ENCODE data around the gene GBP7.

DNA sequence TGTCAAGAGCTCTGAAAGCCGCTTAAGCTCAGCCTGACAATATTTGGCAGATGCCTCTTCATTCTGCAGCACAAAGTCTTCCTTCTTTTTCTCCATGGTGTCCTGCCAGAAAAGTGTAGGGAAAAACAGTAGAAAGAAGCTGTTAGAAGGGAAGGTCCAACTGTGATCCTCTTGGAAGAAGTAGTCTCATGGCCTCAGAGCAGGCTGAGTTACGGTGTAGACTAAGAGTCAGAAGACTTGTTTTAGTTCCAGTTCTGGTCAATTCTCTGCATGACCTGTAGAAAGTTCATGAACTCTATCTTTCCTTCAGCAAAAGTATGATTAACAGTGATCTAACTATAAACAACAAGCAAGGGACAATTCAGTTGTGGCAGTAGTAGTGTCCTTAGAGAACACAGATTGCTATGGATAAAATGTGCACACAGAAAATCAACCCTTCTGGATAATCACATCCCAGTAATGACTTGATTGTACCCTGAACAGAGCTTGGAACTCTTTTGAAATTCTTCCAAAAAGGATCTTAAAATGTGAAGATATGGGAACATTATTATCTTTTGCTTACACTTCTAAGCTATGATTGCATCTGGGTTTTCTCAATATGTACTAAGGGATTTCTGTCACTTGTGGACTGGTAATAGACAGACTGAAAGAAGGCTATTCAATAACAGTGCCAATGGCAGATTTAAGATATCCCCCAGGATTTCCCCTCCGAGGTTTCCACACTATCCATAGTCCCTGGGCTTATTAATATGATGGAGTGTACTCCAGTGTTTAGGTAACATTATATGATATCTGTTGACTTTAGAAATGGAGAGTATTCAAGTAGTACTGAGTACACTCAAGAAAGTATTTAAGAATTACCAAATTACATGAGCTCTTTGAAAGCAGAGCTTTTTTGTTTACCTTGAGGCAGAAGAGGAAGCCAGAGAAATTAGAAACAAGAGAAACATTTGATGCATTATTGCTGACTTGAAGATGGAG, 27.8 kb downstream of the GBP7 start:
- TF ChIP-seq, protein P1, sequence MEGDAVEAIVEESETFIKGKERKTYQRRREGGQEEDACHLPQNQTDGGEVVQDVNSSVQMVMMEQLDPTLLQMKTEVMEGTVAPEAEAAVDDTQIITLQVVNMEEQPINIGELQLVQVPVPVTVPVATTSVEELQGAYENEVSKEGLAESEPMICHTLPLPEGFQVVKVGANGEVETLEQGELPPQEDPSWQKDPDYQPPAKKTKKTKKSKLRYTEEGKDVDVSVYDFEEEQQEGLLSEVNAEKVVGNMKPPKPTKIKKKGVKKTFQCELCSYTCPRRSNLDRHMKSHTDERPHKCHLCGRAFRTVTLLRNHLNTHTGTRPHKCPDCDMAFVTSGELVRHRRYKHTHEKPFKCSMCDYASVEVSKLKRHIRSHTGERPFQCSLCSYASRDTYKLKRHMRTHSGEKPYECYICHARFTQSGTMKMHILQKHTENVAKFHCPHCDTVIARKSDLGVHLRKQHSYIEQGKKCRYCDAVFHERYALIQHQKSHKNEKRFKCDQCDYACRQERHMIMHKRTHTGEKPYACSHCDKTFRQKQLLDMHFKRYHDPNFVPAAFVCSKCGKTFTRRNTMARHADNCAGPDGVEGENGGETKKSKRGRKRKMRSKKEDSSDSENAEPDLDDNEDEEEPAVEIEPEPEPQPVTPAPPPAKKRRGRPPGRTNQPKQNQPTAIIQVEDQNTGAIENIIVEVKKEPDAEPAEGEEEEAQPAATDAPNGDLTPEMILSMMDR (IDR thresholded peaks at IDR 0.05) = no peak
- no peak for TF ChIP-seq POLR2A (IDR thresholded peaks at IDR 0.05)
